WI38 (cell line): Measurements from ENCODE around the gene SUSD1.

ENCODE experiments used
- H3K4me3 ChIP-seq: 2 replicates; pipeline ENCODE4 v1.5.1; 2011; ENCODE audit warnings: low read depth, mild to moderate bottlenecking, control low read depth, low read length
- CTCF ChIP-seq: IDR thresholded peaks from 2 replicates; pipeline ENCODE4 v1.5.1; 2012; ENCODE audit warnings: low read depth, mild to moderate bottlenecking, control low read depth, low read length

SUSD1 gene

GRCh38 chr9:112174965-112175795 lies at the start of gene SUSD1:
Gene SUSD1, minus strand, starts transcription at chr9:112175297. Its CDS starts 62 bp downstream, at chr9:112175235.
- H3K4me3 ChIP-seq = peak within 1 kb of the TSS; percentile 58
- TF ChIP-seq CTCF = no peak

GRCh38 chr9:112224401-112225289 lies 49.5 kb upstream of the SUSD1 start:
- H3K4me3 ChIP-seq = no peak overlapping the region
- no peak for TF ChIP-seq CTCF

- H3K4me3 ChIP-seq = no peak overlapping the region
- TF ChIP-seq CTCF = no peak
Measured at GRCh38 chr9:112218908-112219307, 43.8 kb upstream of the SUSD1 start.

GRCh38 chr9:112212926-112213325 lies 37.8 kb upstream of the SUSD1 start:
- no peak overlapping the region for H3K4me3 ChIP-seq
- no peak for TF ChIP-seq CTCF

GRCh38 chr9:112207451-112207850 lies 32.4 kb upstream of the SUSD1 start:
- TF ChIP-seq CTCF = no peak
- no peak overlapping the region for H3K4me3 ChIP-seq

- H3K4me3 ChIP-seq = no peak overlapping the region
- TF ChIP-seq CTCF = no peak
Measured at GRCh38 chr9:112203536-112203935, 28.4 kb upstream of the SUSD1 start.

- H3K4me3 ChIP-seq = no peak overlapping the region
- TF ChIP-seq CTCF = no peak
Measured at GRCh38 chr9:112200711-112201110, 25.6 kb upstream of the SUSD1 start.
